ENCODE results near the gene SESTD1.
A peak's percentile ranks its signal among the peaks of the same experiment; 100 is the strongest.
"Not testable (repeated sequence)": the region's sequence is repeated elsewhere in the genome, so short reads cannot be mapped to it uniquely, and the experiment has no call there.

The SESTD1 gene

DNA sequence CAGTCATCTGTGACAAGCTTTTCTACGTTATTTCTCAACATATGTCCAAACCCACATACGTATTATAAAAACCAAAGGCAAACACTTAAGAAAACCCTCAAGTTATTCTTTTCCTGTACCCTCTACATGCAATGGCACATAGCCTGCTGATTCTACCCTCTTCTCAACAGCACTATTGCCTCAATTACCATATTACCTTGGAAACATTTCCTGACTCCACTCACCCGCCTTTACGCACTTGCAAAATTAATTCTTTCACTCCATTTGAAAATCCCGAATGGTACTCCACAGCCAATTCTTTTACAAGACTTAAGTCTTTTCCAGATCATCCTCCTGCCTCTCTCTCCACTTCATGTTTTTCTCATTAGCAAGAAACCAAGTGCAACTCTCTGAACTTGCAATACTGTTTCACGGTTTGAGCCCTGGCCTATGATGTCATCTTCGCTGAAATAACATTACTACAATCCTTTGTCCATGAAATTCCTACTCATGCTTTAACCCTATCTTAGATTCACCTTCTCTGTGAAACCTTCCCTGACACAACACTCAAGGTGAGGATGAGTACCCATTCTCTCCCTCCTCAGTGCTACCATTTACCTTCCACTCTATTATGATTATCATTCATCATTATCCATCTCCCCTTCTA lies 29.0 kb downstream of the SESTD1 start:
- no peak for DNase-seq

DNA sequence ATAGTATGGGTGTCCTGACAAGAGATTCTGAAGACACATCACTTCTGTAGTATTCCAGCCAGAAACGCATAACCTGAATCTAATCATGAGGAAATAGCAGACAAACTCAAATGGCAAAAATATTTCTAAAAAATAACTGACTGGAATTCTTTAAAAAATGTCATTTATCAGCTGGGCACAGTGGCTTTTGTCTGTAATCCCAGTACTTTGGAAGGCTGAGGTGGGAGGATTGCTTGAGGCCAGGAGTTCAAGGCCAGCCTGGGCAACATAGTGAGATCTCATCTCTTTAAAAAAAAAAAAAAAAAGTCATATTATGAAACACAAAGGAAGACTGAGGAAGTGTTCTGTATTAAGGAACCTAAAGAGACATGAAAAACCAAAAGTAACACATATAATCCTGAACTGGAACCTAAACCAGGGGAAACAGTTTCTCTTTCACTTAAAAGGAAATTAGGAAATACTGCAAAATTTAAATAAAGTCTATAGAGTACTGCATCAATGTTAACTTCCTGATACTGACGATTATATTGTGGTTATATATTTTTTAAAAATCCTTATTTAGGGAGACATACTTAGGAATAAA lies 29.9 kb downstream of the SESTD1 start:
- DNase-seq: no peak

DNA sequence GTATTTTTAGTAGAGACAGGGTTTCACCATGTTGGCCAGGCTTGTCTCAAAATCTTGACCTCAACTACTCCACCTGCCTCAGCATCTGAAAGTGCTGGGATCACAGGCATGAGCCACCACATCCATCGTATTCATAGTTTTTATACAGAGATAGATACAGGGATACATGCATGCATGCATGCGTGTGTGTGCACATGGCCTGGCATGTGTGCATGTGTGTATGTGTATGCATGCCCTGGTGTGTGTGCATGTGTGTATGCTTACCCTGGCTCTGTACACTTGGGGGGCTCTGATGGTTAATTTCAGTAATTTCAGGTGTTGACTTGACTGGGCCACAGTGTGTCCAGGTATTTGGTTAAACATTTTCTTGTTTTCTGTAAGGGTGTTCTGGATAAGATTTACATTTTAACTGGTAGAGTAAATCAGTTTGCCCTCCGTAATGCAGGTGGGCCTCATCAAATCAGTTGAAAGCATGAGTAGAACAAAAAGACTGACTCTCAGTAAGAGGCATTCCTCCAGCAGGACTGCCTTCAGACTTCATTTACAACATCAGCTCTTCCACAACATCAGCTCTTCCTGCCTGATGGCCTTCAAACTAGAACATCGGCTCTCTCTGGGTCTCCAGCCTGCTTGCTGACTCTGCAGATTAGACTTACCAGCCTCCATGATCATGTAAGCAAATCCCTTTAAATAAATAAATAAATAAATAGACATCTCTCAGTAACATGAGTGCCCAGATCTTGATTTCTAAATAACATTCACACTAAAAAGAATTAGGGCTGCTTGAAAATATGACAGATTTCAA lies 30.8 kb downstream of the SESTD1 start:
- no peak for DNase-seq

DNA sequence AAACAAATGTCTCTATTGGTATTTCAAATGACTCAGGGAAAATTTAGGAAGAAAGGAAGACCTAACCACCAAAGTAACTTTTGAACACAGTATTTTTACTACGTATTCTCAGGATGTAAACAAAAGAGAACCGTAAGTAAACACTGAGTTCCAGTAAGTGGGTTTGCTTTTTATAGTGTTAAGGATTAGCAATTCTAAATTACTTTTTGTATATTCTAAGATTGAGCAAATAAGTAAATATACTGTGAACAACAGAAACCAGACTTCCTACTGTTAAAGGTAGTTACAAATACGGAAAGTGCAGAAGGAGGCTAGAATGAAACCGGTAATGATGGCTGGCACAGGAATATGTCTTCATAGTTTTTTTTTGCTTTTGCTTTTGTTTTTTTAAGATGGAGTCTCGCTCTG lies 31.5 kb downstream of the SESTD1 start:
- DNase-seq: no peak

DNA sequence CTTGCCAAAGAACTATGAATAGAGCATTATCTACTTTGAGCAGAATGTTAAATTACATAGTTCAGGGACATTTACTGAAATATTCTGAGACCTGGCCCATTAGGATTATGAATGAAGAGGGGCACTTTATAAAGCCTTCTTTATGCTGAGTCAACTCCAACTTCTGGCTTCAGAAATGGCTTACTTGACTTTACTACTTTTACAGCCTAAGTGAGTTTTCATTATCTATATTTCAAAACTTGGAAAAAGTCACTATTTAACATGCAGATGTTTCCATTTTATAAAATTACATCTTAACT lies 37.7 kb downstream of the SESTD1 start:
- DNase-seq: no peak

DNA sequence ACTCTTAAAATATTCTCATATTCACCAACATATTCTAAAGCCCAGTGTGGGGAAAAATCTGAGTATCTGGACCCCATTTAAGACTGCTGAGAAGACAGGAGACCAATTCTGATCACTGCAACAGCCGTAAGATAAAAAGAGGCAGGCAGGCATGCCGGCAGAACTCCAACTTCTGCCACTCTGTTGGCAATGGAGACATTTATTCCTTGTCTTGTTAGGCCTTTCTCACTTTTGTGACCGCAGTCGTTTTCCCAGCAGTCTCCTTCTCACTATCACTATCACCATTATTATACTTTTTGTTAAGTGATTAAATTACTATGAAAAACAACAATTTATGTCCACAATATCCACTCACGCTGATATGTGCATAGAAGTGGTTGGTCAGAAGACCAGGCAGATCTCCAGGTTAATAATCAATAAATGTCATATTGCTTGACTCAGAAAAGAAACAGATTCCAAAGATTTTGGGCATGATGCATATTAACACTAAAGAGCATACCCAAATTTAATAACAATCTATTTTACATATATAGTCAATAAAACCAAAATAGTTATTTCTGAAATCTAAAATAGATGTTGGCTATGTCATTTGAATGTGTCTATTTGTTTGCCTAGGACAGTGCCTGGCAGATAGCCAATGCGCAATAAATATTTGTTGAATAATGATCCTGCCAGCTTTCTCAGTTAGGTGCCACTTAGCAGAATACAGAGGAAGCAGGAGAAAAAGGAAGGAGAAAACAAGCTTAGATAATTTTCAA lies 38.2 kb downstream of the SESTD1 start:
- DNase-seq: no peak

DNA sequence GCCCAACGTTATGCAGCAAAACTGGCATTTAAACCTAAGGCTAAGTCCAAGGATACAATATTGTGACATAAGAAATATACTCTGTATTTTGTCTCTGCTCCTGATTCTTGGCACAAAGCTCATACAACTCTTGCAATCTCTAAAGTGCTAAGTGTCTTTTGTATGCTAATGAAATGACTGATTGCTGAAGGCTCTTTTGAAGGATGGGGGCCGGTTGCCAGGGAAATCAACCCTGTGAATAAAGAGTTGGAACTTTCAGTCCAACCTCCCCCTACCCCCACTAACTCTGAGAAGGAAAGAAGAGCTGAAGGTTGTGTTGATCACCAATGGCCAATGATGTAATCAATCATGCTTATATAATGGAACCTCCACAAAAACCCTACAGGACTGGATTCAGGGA lies 40.3 kb downstream of the SESTD1 start:
- DNase-seq: no peak

DNA sequence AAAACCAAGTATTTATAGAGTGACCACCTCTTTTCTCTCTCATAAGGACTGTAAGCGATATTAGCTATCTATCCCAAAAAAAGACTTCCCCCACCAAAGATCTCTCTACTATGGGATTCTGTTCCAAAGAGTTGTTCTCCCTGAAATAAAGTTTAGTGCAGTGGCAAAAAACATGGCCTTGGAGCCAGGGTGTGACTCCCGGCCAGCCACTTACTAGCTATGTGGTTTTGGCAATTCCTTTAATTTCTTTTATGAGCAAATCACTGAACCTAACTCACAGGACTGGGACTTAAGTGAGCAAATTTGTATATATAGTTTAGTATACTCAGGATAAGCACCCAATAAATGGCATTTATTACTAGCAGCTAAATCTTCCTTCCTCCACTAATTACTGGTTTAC lies 42.6 kb downstream of the SESTD1 start:
- no peak for DNase-seq

DNA sequence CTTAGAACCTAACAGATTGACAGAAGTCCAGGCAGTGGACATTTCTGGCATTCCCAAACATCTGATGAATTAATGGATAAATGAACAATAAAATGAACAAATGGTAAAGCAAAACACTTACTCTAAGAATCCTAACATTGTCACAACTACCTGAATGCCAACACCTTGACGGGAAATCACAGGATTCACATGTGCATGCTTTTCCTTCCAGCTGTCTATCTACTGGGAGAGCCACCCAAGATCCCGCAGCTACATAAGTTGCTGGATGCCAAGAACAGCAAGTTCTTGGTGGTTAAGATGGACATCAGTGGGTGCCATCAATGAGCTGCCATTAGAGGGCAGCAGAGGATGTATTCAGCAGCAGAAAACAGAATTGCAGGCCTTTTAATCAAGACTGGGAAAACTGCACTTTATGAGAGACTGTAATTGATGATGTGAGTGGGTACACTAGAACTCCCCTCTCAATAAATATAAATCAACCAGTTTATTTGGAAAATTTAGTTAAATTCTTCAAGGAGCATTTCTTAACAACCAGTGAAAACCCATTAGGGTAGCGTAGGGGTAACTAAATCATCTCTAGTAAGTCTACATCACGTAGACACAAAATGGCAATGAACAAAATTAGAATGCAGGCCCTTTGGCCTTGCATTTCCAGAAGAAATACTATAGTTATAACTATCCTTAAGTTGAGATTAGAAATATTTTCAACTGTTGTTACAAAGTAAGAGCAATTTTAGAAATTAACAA lies 45.6 kb downstream of the SESTD1 start:
- DNase-seq: peak; percentile 18

DNA sequence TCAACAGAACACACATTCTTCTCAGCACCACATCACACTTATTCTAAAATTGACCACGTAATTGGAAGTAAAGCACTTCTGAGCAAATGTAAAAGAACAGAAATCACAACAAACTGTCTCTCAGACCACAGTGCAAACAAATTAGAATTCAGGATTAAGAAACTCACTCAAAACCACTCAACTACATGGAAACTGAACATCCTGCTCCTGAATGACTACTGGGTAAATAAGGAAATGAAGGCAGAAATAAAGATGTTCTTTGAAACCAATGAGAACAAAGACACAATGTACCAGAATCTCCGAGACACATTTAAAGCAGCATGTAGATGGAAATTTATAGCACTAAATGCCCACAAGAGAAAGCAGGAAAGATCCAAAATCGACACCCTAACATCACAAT lies 50.0 kb downstream of the SESTD1 start:
- DNase-seq: not testable (repeated sequence)

DNA sequence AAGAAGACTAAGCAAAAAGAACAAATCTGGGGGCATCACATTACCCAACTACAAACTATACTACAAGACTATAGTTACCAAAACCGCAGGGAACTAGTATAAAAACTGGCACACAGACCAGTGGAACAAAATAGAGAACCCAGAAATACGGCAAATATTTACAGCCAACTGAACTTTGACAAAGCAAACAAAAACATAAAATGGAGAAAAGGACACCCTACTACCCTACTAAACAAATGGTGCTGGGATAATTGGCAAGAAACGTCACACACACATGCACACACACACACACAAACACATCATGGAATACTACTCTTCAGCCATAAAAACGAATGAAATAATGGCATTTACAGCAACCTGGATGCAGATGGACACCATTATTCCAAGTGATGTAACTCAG lies 53.3 kb downstream of the SESTD1 start:
- no peak for DNase-seq

DNA sequence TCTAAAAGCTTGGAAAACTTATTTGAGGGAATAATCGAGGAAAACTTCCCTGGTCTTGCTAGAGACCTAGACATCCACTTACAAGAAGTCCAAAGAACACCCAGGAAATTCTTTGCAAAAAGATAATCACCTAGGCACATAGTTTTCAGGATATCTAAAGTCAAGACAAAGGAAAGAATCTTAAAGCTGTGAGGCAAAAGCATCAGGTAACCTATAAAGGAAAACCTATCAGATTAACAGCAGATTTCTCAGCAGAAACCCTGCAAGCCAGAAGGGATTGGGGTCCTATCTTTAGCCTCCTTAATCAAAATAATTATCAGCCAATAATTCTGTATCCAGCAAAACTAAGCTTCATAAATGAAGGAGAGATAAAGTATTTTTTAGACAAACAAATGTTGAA lies 56.4 kb downstream of the SESTD1 start:
- DNase-seq: not testable (repeated sequence)

DNA sequence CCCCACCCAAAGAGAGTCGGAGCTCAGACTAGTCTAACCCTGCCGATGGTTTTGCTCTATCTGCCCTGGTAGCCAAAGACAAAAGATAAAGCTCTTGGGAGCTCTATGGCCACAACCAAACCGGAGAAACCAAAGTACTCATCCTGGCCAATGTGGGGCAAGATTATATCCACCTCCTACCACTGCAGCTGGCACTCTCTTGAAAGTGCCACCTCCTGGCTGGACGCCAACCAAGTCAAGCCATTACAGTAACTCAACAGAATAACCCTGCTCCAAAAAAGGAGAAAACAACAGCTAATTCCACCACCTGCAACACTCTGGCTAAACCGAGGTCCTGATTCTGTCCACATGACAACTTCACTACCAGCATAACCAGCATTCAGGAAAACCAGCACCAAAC lies 57.6 kb downstream of the SESTD1 start:
- DNase-seq: no peak

DNA sequence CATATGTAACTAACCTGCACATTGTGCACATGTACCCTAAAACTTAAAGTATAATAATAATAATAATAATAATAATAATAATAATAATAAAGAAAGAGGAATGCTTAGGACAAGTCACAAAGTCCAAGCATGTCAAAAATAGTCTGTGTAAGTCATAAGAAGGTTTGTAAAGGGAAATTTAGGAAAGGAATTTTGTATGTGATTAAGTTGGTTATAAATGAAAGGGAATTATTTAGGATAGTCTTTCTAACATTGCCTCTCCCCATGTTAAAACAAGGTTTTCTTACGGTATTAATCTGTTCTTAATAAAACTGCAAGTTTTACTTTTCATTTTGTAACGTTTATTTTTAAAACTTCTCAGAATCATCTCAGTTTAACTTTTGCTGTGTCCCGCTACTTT lies 62.8 kb downstream of the SESTD1 start:
- peak; percentile 8 for DNase-seq

DNA sequence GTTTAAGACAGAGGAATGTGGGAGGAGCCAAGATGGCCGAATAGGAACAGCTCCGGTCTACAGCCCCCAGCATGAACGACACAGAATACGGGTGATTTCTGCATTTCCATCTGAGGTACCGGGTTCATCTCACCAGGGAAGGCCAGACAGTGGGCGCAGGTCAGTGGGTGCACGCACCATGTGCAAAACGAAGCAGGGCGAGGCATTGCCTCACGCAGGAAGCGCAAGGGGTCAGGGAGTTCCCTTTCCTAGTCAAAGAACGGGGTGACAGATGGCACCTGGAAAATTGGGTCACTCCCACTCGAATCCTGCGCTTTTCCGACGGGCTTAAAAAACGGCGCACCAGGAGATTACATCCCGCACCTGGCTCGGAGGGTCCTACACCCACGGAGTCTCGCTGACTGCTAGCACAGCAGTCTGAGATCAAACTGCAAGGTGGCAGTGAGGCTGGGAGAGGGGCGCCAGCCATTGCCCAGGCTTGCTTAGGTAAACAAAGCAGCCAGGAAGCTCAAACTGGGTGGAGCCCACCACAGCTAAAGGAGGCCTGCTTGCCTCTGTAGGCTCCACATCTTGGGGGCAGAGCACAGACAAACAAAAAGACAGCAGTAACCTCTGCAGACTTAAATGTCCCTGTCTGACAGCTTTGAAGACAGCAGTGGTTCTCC lies 68.6 kb downstream of the SESTD1 start:
- not testable (repeated sequence) for DNase-seq

DNA sequence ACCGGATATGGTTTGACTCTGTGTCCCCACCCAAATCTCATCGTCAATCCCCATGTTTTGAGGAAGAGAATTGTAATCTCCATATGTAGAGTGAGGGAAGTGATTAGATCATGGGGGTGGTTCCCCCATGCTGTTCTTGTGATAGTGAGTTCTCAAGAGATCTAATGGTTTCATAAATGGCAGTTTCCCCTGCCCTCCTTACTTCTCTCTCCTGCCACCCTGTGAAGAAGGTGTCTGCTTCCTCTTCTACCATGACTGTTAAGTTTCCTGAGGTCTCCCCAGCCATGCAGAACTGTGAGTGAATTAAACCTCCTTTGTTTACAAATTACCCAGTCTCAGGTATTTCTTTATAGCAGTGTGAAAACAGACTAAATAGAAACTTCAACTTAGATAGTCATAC lies 69.5 kb downstream of the SESTD1 start:
- DNase-seq: no peak

DNA sequence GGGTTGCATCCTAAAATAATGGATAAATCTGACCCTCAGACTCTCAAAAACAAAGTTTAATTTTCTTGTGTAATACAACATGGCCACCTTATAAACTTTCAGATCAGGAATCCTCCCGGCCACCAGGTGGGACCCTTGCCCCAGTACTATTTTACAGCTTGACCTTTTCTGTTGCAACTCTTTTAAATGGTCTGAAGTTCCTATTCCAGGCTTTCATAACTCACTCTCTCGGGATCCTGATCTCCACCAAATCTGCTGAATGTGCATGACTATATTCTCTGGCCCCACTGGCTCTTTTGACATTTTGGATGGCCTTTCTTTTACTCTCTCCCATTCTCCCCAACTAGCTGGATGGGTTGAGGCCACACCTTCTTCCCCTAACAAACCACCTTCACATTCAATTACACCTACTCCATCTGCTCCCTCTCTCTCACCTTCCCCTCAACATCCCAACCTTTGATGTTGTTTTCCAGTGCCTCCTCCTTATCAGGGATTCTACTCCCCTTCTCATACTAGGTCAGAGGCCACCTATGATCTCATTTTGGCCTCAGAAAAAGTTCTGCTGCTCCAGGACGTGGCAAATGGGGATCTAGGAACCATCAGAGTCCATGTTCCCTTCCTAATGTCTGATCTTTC lies 70.8 kb downstream of the SESTD1 start:
- DNase-seq: no peak

DNA sequence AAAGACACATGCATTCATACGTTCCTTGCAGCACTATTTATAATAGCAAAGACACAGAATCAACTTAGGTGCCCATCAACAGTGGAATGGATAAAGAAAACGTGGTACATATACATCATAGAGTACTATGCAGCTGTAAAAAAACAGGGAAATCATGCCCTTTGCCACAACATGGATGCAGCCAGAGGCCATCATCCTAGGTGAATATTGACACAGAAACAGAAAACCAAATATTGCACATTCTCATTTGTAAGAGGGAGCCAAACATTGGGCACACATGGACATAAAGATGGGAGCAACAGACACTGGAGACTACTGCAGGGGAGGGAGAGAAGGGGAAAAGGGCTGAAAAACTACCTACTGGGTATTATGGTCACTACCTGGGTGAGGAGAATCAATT lies 73.5 kb downstream of the SESTD1 start:
- DNase-seq: no peak

DNA sequence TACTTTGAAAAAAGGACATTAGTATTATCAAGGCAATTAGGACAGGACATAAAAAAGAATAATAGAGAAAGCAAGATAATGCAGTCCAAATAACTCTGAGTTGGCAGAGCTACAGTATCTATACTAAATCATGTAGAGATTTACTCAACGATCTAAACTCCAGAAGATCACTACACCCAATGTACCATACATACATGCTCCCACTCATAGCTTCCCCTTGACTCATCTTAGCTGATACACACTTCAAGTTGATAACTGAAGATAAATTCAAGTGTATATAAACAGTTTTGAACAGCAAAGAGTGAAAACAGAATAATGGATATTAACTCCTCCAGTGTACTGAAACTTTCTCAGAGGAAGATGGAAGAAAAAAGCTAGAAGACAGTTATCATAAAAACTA lies 78.5 kb downstream of the SESTD1 start:
- no peak for DNase-seq

DNA sequence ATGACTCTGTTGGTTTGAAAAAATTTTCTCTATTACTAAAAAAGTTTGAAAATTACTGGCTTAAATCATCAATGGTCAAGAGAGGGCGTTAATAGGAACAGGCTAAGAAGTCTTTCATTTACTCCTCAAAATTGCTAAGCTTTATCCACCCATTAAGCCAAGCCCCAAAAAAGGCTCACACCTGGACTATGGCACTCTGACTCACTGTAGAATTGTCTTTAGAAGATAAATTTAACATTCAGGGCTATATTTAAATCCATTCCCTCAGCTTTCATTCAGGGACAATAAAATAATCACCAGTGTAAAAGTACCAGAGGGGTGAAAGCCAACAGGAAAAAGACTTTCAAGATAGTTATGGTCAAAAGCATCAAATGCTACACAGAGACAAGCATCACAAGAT lies 80.0 kb downstream of the SESTD1 start:
- DNase-seq: no peak

DNA sequence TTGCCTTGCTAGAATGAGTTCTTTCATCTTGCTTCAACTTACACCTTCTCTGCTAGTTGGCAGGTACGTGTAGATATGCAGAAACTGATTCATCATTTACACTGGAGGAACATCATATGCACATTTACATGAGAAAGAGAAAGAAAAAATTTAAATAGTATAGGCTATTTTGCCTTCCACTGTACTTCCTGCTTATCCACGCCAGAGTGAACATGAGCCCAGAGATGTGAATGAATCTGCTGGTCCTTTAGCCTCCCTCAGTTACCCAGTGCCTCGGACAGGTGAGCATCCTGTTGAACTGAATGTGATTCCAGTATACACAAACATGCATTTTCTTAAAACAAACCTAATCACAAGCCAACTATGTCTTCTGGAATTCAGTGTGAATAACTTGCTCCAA lies 83.6 kb downstream of the SESTD1 start:
- DNase-seq: no peak

DNA sequence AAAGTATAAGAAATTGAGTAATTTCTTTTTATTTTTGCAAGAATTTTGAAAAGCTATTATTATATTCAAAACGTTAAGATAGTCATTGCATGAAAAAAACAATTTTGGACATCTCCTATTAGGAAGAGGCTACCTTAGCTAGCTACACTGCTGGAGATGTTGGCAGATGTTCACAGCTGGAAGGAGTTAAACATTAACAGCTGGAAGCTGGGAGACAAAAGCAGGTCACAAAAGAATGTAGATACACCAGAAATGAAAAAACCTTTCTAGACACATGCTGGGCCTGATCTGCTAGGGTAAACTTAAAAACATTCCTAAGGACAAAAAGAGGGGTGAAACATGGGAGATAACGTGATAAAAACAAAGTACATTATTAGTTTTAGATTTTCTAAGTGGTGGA lies 84.4 kb downstream of the SESTD1 start:
- no peak for DNase-seq
